Neural cell (in vitro differentiated cells): ENCODE measurements around the gene RGS10.

Experiments
- POLR2AphosphoS5 ChIP-seq: IDR thresholded peaks from 2 replicates; pipeline ENCODE4 v1.6.1; 2012
- TF ChIP-seq, protein P1 (sequence below): fragments of 450-650 bp; IDR thresholded peaks from 2 replicates; pipeline ENCODE4 v1.5.1; 2014; ENCODE audit warnings: antibody characterized with exemption, mild to moderate bottlenecking, moderate library complexity; ENCODE audit not compliant: poor library complexity, severe bottlenecking

DNA sequence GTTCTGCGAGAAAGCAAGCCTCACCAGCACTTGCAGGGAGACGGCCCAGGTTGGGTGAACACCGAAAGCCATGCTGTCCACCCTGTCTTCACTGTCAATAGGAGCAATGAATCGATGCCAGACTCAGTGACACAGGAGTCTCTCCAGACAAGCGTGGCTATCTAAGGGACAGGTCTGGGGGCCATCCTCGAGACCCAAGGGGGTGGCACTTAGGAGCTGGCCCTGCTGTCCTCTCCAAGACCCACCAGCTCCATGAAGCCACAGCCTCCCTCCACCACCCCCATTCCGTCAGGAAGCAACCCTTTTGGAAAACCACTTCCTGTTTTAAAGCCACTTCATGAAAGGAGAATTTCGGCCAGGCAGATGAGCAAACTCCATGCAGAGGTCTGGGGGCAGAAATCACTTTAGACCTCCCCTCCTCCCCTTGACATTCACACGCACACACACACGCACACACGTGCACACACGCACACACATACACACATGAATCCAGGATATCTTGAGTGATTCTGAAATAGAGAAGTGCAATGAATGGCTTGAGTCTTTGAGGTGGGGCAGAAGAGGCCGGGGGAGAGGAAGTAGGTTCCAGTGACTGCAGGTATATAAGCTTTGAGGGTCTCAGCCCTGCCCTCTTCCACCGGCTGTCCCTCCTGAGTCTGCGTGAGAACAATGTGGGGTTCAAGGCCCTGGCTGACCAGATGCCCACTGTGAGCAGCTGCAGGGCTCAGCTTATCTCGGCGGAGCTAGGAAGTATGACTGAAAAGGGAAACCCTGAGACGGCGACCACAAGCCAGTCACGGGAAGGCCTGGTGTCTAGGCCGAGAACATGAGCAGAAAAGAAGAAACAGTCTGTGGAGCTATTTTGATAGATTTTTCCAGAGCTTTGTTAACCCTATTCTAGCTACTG lies 25.0 kb downstream of the RGS10 start:
- no peak for TF ChIP-seq POLR2AphosphoS5
- TF ChIP-seq, protein P1, sequence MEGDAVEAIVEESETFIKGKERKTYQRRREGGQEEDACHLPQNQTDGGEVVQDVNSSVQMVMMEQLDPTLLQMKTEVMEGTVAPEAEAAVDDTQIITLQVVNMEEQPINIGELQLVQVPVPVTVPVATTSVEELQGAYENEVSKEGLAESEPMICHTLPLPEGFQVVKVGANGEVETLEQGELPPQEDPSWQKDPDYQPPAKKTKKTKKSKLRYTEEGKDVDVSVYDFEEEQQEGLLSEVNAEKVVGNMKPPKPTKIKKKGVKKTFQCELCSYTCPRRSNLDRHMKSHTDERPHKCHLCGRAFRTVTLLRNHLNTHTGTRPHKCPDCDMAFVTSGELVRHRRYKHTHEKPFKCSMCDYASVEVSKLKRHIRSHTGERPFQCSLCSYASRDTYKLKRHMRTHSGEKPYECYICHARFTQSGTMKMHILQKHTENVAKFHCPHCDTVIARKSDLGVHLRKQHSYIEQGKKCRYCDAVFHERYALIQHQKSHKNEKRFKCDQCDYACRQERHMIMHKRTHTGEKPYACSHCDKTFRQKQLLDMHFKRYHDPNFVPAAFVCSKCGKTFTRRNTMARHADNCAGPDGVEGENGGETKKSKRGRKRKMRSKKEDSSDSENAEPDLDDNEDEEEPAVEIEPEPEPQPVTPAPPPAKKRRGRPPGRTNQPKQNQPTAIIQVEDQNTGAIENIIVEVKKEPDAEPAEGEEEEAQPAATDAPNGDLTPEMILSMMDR: no peak
